LNCaP clone FGC (cell line): ENCODE results near the gene CC2D2B.
"Not testable (repeated sequence)": the region's sequence is repeated elsewhere in the genome, so short reads cannot be mapped to it uniquely, and the experiment has no call there.

Source experiments
- DNase-seq: peaks from one replicate; pipeline ENCODE4 v3.0.0-alpha.2; 2011; ENCODE audit warnings: low read depth
- H3K4me3 ChIP-seq: 2 replicates; pipeline ENCODE4 v1.5.1; 2011; ENCODE audit warnings: mild to moderate bottlenecking, low read depth, low read length, control low read depth
- CTCF ChIP-seq: IDR thresholded peaks from 2 replicates; pipeline ENCODE4 v1.5.1; 2012; ENCODE audit warnings: mild to moderate bottlenecking; ENCODE audit not compliant: control insufficient read depth, insufficient read depth; ENCODE audit errors: extremely low read depth

The CC2D2B gene

GRCh38 chr10:95909561-95909960 is 1.8 kb downstream of the CC2D2B start:
- no peak for DNase-seq
- TF ChIP-seq CTCF = no peak
- H3K4me3 ChIP-seq = no peak overlapping the region

- not testable (repeated sequence) for DNase-seq, H3K4me3 ChIP-seq
Measured at GRCh38 chr10:95916039-95916438, 8.3 kb downstream of the CC2D2B start.

- no peak for TF ChIP-seq CTCF
- DNase-seq = no peak
- no peak overlapping the region for H3K4me3 ChIP-seq
Measured at GRCh38 chr10:95920798-95921426, 13.1 kb downstream of the CC2D2B start.

- no peak for TF ChIP-seq CTCF
- no peak for DNase-seq
Measured at GRCh38 chr10:95925033-95925432, 17.3 kb downstream of the CC2D2B start.

GRCh38 chr10:95935429-95935828 is 27.7 kb downstream of the CC2D2B start:
- H3K4me3 ChIP-seq = no peak overlapping the region
- no peak for TF ChIP-seq CTCF
- DNase-seq = no peak

More at GRCh38 chr10:95925033-95925432, 17.3 kb downstream of the CC2D2B start:
- H3K4me3 ChIP-seq = no peak overlapping the region

GRCh38 chr10:95941115-95941514 is 33.3 kb downstream of the CC2D2B start:
- no peak overlapping the region for H3K4me3 ChIP-seq
- no peak for TF ChIP-seq CTCF
- DNase-seq = no peak

- no peak for TF ChIP-seq CTCF
- H3K4me3 ChIP-seq = no peak overlapping the region
- DNase-seq = no peak
Measured at GRCh38 chr10:95963202-95963990, 55.6 kb downstream of the CC2D2B start.
